DMS 273 (cell line): ENCODE results near the gene GPR21.

Experiments
- DNase-seq: peaks from one replicate; lab custom pipeline; 2025; ENCODE audit not compliant: unreplicated experiment; lab: John Stamatoyannopoulos, UW

GPR21 gene

DNA sequence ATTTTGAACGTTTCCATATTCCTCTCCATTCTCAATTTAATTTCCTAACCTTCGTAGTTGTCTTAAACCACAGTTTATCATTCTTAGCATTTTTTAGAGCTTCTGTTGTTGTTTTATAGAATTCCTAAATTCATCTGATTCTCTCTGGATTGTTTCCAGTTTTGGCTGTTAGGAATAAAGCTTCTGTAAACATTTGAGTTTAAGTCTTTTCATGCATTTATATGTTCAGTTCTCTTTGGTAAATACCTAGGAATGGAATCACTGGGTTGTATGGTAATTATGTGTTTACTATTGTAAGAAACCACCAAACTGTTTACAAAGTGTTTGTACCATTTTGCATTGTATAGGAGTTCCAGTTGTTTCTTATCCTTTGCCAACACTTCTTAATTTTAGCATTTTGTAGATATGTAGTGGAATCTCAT, 29.7 kb downstream of the GPR21 start:
- DNase-seq, result no peak

GRCh38 chr9:123063896-123064295, 30.4 kb downstream of the GPR21 start:
- DNase-seq, result no peak

- DNase-seq, result no peak
These were observed 31.2 kb downstream of the GPR21 start for GRCh38 chr9:123064716-123065115.

GRCh38 chr9:123065196-123065595, 31.7 kb downstream of the GPR21 start:
- no peak for DNase-seq

DNA sequence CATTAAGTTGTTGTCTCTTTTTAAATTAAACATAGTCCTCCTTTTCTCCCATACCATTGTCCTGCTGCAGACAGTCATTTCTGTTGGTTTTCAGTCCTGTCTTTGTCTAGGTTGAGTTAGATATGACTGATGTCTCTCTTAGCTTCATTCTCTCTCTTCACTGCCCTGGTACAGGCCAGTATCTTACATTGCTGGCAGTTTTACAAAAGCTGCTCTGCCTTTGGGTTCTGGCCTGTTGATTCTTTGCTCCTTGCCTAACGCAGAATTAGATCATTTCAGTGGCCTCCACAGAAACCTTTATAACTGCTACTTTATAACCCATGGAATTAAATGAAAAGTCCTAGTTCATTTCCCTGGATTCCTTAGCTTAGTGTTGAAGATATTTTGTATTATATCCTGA, 33.7 kb downstream of the GPR21 start:
- no peak for DNase-seq

DNA sequence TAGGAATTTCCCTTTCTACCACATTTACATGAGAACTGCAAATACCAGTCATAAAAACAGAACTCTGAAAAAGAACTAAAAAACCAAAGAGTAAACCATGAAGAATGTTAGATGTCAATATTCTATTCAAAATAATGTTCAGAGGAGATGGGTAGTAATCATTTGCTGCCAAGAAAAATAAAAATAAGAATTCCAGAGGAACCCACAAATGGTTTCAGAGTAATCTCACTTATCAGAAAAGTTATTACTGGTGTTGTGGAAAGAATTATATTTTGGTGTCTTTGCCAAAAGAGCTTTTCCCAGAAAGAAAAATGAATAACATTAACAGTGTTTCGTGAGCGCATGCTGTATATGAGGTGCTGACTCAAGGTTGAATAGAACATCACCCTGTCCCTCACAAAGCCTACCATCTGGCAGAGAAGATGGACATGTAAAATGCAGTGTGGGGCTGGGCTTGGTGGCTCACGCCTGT, 35.6 kb downstream of the GPR21 start:
- DNase-seq, result no peak

GRCh38 chr9:123070198-123070597, 36.7 kb downstream of the GPR21 start:
- no peak for DNase-seq

- DNase-seq, result no peak
These were observed 39.0 kb downstream of the GPR21 start for GRCh38 chr9:123072407-123072995.

DNA sequence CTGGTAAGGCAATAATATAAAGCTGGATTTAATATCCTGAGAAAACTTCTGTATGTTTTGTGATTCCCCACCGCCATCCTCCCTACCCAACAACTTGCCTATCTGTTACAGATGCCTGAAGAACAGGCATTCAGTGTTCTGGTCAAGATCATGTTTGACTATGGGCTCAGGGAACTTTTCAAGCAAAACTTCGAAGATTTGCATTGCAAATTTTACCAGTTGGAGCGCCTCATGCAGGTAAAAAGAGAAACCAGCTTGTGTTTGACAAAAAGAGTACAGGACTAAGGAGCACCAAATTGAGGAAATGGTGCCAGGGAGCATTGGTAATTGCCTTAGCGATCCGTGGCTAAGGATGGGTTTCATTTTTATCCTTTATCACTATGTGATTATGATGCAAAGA, 40.0 kb downstream of the GPR21 start:
- DNase-seq, result no peak

GRCh38 chr9:123073991-123074422, 40.5 kb downstream of the GPR21 start:
- DNase-seq, result no peak

- DNase-seq, result no peak
These were observed 41.2 kb downstream of the GPR21 start for GRCh38 chr9:123074628-123075027.

- DNase-seq, result no peak
These were observed 47.0 kb downstream of the GPR21 start for GRCh38 chr9:123080444-123080843.

DNA sequence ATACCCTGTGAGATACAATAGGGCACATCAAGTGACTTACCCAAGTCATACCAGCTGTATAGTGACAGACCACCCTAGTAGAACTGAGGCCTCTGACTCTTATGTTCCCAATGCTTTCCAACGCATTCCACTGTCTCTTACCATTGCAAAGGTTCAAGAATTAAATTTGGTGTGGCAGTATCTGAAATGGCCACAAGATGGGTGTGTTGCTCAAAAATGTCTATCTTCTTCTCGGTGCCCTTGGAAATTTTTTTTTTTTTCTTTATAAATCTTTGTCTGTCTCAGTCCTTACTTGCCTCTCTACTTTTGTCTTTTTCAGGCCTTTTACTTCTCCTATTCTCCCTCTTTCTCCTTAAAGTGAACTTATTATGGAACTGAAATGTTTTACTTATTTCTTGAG, 48.4 kb downstream of the GPR21 start:
- peak; percentile 54 for DNase-seq

DNA sequence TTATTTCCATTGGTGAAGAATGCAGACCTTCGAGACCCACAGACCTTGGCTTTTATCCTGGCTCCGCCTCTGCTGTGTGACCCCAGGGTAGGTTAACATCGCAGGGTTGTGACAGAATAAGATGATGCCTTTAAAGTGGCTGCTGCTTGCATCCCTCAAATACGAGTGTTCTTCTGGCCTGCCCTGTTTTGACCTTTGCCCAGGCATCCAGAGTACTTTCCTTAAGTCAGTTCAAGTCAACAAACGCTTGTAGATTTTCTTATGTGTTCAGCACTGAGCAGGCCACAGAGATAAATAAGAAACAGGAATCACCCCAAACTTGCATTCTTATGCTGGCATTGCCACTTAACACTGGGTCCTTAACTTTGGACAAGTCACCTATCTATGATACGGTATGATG, 50.2 kb downstream of the GPR21 start:
- DNase-seq, result no peak

GRCh38 chr9:123084256-123084655, 50.8 kb downstream of the GPR21 start:
- no peak for DNase-seq
